HuH-7 (cell line): Measurements from ENCODE around the gene CDH22.

ENCODE experiments used
- DNase-seq: peaks from one replicate; pipeline ENCODE4 v3.0.0; 2011; ENCODE audit warnings: low spot score

Gene CDH22

DNA sequence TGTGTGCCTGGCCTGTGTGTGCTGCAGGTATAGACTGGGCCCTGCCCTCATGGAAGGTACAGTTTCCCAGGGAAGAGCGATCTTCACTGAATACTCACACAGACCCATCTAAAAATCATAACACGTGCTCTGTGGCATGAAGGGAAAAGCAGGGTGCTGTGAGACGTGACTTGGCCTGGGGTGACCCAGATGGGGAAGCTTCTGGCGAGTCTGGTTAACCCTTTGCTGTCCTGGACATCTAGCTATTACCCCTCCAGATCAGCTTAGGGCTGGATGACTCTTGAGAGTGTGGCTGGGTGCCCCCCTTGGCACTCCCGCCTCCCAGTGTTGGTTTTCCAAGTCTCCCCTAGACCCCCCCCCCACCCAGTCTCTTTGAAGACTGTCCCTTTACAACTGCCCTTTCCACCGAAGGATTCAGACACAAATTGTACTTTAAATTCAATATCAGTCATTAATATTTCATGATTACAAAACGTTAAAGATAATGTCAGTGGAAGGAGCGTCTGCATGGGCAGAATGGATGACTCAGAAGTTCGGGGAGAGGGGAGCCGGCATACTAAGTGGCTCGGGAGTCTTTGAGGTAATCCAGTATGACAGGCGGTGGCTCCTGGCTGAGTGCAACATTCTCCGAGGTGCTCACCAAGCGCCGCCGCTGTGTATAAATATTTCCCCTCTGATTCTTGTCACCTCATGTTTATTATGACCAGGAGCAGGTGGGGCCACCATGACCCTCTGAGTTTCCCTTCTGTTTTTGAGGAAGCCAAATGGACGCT is 112.8 kb downstream of the CDH22 start:
- DNase-seq: no peak

DNA sequence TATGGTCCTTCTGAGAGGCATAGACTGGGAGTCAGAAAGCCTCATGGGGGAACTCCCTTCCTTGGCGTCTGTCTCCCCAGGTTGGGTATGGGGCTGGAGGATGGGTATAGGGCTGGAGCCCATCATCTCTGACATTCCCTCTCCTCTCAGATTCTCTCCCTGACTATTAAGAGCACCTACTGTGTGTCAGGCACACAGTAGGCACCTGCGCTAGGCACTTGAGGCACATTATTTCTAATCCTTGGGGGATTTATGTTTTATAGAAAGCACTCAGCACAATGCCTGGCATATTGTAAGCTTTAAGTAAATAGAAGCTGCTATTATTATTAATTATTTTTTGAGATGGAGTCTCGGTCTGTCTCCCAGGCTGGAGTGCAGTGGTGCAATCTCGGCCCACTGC is 113.9 kb downstream of the CDH22 start:
- no peak for DNase-seq

DNA sequence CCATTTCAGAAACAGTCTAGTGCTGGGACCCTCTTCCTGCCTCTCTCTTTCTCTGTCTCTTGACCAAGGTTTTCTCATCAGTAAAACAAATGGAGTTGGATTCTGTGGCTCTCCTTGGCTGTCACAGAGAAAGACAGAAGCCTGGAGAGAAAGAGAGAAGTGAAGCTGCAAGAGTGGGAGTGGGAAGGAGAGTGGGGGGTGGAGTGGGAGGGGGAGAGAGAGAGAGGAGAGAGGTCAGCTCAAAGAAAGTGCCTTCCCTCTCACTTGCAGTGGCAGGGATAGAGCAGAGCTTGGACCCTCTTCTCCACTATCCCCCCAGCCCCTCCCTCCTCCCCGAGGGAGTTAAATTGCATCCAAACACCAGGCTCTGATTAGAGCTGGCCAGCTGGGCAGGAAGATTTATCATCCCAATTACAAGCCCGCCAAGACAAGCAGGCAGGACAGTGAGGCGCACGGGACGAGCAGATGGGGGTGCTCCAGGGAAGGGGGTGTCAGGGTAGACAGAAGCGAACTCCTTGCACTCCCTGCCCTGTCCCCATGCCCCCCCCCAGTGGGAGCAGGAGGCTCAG is 115.8 kb downstream of the CDH22 start:
- no peak for DNase-seq

GRCh38 chr20:46191611-46192010 is 116.7 kb downstream of the CDH22 start:
- DNase-seq: no peak

DNA sequence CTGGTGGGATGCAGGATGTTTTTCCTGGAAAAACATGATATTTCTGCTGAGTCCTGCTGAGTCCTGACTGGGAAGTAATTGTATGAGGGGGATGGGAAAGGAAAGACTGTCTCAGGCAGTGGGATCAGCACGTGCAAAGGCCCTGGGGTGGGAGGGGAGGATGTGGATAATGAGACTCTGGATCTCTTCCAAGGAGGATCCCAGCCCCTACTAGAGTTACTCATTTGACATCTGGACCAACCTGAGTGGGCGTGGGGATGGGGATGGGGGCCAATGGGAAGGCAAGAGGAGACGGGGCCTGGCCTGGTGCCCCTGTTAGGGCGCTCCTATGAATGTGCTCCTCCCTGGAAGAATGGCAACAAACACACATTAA is 117.1 kb downstream of the CDH22 start:
- DNase-seq: no peak

- no peak for DNase-seq
Observed at GRCh38 chr20:46190478-46191167, 117.7 kb downstream of the CDH22 start.

DNA sequence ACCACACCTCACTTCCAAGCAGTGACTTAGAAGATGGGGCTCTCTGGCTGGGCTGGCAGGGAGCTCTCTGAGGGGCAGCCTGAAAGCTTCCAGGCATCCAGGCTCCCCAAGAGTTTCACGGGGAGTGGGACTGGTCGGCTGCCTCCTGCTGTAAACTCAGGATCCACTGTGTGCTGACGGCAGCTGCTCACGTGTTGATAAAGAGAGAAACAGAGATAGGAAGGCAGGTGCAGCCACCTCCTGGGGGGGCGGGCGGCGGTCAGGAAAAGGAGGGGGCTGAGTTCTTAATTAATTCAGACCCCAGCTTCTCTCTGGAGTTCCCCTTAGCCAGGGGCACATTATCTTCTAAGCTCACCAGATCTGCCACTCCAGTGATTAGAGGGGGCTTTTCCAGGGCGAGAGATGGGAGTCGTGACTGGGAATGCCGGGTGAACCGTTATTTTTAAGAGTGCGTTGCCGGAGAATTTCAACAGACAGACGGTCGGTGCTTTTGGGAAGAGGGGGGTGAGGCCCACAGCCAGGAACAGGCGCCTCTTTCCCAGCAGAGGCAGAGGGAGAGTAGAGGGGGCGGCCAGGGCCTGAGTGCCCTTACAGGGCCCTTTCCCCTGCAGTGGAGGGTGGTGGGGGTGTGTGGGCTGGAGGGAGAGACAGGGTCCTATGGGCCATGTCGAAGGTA is 119.3 kb downstream of the CDH22 start:
- no peak for DNase-seq

- no peak for DNase-seq
Observed at GRCh38 chr20:46186210-46186609, 122.1 kb downstream of the CDH22 start.

DNA sequence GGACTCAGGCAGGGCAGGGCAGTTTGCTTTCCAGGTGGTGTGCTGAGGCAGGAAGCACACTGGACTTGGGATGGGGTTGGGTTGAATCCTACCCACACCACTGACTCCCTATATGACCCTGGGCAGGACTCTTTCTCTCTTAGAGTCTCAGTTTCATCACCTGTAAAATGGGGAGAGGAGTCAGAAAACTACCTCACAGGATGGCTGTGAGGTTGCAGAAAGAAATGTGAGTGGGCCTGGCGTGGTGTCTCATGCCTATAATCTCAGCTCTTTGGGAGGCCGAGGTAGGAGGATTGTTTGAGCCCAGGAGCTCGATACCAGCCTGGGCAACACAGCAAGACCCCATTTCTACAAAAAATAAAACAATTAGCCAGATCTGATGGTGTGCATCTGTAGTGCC is 122.9 kb downstream of the CDH22 start:
- DNase-seq: no peak

GRCh38 chr20:46183768-46184167 is 124.5 kb downstream of the CDH22 start:
- no peak for DNase-seq

DNA sequence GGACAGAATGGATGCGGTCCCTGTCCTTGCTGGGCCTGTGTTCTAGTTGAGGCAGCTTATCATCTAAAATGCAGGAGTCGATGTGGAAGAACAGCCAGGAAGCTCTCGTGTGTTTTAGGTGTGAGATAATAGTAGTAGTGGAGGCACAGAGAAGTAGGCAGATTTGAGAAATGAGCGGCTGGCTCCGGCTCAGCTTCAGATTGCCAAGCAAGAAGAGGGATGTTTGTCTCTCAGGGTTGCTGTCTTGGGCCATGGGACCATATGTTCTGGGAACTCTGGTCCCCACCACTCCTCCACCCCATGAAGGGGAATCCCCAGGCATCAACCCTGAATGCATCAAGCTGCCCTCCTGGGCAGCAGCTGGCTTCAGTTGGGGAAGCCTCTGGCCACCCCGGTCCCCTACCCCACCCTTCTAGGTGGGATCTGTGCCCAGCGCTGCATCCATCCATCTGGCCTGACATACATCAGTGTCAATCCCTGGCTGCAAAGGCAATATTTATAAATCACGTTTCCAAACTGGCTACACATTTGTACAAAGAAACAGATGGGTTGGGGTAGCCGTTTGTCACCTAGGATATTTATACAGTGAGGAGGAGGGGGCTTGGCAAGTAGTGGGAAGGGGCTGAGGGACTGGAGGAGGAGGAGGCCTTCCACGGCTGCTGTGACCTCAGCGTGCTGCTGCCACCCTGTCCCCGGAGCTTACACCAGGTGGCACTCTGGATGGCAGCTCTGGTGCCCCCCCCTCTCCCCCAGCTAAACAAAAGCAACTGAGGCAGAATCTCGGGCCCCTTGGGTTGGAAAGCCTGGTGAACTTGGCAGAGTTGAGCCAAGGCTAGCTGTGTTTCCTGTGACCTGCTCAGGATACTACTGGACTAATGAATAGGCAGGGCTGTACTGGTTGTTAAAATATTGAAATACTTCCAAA is 125.8 kb downstream of the CDH22 start:
- no peak for DNase-seq

DNA sequence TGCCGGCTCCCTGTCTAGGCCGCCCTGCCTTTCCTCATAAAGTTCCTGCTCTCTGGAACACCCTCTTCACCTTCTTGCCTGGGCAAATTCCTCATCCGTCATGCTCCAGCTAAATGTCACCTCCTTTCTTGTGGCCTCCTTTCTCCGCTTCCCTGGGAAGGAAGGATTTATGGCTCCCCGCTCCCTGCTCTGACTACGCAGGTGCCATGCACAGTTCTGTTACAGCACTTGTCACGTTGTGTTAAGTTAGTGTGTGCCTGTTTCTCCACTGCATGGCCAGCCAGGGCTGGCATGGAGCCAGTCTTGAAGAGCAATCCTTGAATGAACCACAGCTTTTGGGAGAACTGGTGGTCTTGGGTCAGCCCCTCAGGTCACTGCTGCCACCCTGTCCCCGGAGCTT is 128.4 kb downstream of the CDH22 start:
- no peak for DNase-seq

GRCh38 chr20:46178891-46179290 is 129.4 kb downstream of the CDH22 start:
- DNase-seq: no peak

DNA sequence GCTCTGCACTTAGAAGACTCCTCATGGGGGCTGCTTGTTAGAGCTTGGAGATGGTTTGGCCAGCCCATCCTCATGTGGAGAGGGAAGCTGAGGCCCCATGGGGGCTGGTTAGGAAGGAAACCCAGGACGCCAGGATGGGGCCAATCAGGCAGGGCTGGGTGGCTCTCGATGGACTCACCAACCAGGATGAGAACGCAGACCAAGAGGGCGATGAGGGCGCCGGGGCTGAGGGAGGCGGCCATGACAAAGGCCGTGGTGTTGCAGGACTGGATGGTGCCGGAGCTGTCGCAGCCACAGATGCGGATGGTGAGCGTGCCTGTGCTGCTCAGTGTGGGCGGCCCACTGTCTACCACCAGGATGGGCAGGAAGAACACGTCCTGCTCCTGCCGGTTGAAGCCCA is 130.5 kb downstream of the CDH22 start:
- no peak for DNase-seq

GRCh38 chr20:46176739-46177378 is 131.4 kb downstream of the CDH22 start:
- DNase-seq: no peak

DNA sequence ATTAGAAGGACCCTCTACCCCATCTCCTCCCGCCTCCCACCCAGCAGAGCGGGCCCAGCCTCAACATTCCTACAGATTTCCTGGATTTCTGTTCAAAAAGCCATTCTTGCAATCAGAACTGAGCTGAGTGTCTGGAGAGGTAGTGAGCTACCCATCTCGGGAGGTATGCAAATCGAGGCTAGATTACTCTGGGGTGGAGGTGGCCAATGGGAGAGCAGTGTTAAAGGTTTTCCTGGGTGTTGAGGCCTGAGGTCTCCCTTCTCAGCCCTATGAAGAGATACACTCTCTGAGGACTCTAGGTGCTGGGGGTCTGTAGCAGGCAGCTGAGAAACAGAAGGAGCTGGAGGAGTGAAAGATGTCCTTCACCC is 133.2 kb downstream of the CDH22 start:
- no peak for DNase-seq

DNA sequence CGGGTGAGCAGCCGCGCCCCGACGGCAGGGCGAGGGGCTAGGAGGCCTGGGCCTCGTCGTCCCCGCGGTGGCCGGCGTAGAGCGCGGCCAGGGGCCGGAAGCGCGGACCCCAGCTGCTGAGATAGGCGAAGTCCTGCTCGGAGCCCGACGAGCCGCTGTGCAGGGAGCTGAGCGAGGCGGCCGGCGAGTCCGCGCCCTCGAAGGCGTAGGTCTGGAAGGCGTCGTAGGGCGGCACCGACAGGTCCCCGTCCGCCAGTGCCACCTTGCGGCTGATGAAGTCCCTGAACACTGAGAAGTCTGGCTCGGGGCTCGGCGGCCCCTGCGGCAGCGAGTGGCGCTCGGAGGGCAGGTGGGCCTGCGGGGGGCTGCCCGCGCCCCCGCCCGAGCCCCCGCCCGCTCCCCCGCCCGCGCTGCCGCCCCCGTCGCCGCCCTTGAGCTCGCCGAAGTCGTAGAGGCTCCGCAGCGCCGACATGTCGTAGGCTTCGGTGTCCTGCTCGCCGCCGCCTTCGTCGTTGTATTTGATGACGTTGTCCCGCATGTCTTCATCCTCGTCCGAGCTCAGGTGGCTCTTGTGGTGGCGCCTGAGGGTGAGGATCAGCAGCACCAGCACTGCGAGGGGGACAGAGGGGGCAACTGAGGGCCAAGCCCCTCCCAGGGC is 133.7 kb downstream of the CDH22 start:
- peak; percentile 92 for DNase-seq

DNA sequence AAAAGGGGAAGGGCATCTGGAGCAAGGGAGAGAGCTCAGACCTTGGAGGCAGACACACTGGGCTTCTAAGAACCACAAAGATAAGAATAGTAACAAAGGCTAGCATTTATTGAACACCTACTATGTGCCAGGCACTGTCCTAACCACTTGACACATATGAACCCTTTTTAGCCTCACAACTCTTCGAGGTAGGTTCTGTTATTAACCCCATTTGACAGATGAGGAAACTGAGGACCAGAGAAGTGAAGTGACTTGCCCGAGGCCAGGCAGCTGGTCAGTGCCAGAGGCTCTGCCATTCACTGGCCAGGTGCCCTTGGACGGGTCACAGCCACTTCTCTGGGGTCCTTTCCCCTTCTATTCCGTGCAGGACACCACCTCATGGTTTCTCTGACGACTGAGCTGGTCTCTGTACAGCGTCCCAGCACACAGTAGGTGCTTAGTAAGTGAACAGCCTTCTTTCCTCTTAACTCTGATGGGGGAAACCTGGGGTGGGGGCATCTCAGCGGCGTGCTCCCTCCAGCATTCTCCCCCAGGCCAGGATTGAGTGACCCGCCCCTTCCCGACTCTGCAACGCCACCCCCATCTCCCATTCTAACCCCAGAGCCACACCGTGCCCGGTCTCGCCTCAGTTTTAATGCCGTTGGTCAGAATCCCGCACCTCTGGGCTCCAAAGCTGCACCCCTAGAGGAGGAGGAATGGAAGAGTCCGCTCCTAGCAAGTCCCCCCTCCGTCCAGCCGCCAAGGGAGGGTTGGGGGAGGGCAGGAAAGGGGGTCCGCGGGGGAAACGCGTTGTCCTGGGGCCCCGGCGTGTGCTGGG is 134.4 kb downstream of the CDH22 start:
- no peak for DNase-seq

DNA sequence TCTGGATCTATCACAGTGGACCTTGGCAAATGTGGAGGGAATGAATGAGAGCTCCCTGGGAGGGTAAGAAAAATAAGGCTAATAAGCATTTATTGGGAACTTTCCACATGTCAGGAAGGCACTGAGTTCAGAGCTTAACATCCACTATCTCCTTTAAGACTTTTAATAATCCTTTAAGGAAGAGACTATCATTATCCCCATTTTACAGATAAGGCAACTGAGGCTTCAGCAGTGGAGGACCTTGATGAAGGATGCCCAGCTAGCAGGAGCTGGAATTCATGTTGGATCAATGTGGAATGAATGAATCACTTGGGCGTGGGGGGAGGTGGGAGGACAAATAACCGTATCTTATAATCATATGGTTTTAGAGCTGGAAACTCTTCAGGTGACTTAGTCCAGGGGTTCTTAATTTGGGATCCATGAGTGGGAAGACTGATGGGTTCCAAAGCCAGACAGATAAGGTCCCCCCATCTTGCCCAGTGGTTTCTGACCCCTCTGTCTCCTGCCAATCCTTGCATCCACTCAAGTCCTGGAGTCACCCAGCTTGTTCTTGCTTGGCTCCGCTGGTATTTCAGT is 135.2 kb downstream of the CDH22 start:
- no peak for DNase-seq

- no peak for DNase-seq
Observed at GRCh38 chr20:46172455-46172854, 135.8 kb downstream of the CDH22 start.
